ENCODE data around the gene LRWD1.
"Not testable (repeated sequence)": the region's sequence is repeated elsewhere in the genome, so short reads cannot be mapped to it uniquely, and the experiment has no call there.

The LRWD1 gene

DNA sequence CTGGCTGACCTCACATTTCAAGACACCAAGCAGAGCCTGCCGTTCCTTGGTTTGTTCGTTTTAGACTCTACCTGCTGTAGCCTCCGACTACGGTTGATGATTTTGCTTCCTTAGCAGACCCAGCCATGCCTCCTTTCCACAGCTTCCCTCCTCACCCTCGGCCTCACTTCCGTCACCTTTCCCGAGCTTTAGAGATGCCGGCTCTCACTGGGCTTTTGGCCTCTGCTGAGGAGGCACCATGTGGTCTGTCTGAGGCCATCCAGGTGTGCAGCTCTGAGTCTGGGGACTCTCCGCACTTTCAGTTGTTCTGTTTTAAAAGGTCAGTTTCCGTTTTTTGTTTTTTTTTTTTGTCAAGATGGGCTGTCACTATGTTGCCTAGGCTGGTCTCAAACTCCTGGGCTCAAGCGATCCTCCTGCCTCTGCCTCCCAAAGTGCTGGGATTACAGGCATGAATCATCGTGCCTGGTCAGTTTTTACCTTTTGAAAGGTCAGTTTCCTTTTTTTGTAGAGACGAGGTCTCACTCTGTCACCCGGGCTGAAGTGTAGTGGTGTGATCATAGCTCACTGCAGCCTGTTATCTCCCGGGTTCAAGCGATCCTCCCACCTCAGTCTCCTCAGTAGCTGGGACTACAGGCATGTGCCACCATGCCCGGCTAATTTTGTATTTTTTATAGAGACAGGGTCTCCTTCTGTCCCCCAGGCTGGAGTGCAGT lies 19.7 kb upstream of the LRWD1 start:
- no peak for FAIRE-seq

DNA sequence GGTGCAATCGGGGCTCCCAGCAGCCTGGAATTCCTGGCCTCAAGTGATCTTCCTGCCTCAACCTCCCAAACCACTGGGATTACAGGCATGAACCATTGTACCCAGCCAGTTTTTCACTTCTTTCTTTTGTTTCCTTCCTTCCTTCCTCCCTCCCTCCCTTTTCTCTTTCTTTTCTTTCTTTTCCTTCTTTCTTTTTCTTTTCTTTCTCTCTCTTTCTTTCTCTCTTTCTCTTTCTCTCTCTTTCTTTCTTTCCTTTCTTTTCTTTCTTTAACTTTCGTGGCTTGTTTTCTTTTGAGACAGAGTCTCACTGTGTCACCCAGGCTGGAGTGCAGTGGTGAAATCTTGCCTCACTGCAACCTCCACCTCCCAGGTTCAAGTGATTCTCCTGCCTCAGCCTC lies 19.1 kb upstream of the LRWD1 start:
- no peak for FAIRE-seq

DNA sequence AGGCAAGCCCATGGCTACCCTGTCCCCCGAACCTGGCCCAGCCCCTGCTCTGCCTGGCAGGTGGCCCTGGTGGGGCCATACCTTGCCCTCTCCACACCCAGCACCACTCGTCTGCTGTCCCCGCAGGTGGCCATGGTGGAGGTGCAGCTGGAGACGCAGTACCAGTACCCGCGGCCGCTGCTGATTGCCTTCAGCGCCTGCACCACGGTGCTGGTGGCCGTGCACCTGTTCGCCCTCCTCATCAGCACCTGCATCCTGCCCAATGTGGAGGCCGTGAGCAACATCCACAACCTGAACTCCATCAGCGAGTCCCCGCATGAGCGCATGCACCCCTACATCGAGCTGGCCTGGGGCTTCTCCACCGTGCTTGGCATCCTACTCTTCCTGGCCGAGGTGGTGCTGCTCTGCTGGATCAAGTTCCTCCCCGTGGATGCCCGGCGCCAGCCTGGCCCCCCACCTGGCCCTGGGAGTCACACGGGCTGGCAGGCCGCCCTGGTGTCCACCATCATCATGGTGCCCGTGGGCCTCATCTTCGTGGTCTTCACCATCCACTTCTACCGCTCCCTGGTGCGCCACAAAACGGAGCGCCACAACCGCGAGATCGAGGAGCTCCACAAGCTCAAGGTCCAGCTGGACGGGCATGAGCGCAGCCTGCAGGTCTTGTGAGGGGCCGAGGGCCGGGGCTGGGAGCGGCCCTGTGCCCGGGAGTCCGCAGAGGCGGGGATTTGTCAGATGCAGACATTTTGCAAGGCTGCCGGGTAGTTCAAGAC lies 18.2 kb upstream of the LRWD1 start:
- FAIRE-seq: no peak

DNA sequence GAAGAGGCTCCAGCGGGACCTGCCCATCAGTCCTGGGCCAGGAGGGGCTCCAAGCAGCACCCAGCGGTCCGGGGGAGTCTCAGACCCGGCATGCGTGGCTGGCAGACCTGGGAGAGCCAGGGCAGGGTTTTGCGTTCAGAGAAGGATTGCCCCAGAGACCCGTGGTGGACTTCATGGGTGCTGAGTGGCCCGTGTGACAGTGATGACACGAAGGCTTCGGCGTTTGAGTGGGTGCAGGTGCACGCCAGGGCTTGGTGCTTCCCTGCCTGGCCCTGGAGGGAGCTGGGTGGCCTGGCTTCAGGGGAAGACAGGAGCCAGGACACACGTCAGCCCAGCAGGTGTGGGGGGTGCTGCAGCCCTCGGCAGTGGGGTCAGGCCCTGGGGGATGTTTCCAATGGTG lies 17.5 kb upstream of the LRWD1 start:
- FAIRE-seq: no peak

DNA sequence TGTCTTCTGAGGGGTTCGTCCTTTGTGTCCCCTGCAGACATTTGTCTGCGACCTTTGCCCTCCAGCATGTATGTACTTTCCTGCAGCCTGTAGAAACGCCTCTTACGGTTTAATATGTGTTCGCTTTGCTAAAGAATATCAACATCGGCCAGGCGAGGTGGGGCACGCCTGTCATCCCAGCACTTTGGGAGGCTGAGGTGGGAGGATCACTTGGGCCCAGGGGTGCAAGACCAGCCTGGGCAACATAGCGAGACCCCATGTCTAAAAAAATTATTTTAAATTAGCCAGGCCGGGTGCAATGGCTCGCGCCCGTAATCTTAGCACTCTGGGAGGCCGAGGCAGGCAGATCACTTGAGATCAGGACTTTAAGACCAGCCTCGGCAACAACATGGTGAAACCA lies 15.6 kb upstream of the LRWD1 start:
- no peak for FAIRE-seq

GRCh38 chr7:102450242-102450641 lies 14.5 kb upstream of the LRWD1 start:
- no peak for FAIRE-seq

DNA sequence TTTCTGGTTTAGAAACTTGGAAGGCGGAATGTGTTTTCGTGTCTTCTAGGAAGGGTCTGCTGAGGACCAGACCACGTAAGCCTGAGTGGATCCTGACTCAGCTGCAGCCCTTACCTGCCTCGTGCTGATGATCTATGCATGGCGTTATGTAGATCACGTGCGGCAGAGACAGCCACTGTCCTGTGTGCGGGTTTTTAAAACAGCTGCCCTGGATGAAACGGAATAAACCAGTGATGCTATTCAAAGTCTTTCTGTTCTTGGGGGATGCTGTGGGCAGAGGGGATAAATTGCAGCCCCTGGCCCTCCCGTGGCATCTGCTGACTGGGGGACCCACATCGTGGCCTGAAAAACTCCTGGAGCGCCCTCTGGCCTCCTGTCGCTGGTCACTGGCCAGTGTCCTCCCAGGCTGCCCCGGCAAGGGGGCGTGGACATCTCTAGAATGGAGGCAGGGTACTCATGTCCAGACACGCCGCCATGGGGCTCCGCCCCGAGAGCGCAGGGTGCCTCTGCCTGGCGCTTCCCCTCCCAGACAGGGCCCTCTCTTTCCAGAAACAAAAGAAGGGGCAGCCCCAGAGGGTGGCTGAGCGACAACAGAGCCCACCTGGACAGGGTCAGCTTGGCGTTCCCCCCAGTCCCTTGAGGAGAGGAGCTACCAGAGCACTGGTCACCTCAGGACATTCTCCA lies 13.3 kb upstream of the LRWD1 start:
- FAIRE-seq: no peak

- FAIRE-seq: no peak
These were observed 12.3 kb upstream of the LRWD1 start for GRCh38 chr7:102452451-102452850.

DNA sequence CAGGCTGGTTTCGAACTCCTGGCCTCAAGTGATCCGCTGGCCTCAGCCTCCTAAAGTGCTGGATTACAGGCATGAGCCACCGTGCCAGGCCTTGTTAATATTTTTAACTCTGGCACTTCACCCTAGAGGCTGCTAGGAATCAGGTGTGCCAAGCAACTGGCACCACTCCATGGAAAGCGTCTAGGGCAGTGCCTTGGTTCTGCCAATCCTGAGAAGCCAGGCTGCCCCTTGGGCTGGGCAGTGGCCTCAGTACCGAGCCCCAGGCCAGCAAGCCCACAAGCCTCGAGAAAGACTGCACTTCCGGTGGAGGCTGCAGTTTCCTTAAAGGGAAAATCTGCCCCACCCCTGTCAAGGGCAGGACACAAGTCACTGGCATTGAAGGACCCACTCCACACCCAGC lies 11.5 kb upstream of the LRWD1 start:
- FAIRE-seq: no peak

GRCh38 chr7:102454468-102454867 lies 10.3 kb upstream of the LRWD1 start:
- FAIRE-seq: no peak

DNA sequence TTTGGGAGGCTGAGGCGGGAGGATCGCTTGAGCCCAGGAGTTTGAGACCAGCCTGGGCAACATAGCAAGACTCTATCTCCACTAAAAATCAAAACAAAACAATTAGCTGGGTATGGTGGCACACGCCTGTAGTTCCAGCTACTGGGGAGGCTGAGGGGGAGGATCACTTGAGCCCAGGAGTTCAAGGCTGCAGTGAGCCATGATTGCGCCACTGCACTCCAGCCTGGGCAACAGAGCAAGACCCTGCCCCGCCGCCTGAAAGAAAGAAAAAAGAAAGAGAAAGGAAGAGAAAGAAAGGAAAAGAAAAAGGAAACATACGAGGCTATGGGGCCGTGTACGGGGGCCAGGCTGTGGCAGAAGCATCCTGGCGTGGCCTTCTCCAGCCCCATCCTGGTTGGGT lies 9.9 kb upstream of the LRWD1 start:
- FAIRE-seq: not testable (repeated sequence)

DNA sequence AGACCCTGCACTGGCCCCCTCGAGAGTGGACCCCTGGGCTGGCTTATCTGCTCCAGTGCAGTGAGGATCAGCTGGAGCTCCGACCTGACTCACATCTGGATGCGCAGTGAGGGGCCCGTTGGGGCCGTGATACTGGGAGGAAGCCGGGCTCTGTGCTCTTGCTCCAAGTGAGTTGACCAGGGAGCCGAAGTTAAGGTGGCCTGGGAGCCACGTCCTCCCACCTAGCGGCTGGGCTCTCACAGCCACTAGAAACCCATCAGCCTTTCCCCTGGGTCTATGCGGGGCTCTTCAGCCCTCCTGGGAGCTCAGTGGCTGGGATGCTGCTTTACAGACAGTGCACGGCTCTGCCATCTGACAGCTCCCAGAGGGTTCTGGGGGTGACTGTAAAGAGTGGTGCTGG lies 9.2 kb upstream of the LRWD1 start:
- no peak for FAIRE-seq

DNA sequence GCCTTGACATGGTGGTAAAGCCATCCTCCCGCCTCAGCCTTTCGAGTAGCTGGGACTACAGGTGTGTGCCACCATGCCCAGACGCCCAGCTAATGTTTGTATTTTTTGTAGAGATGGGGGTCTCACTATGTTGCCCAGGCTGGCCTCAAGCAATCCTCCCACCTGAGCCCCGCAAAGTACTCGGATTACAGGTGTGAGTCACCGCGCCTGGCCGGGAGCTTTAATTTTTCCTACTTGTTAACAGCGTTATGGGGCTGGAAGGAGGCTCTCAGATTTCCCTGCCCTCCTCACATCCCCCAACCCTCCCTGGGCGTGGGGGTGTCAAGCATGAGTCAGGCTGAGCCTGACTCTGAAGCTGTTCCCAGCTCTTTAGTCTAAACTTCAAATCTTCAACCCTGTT lies 8.5 kb upstream of the LRWD1 start:
- no peak for FAIRE-seq

DNA sequence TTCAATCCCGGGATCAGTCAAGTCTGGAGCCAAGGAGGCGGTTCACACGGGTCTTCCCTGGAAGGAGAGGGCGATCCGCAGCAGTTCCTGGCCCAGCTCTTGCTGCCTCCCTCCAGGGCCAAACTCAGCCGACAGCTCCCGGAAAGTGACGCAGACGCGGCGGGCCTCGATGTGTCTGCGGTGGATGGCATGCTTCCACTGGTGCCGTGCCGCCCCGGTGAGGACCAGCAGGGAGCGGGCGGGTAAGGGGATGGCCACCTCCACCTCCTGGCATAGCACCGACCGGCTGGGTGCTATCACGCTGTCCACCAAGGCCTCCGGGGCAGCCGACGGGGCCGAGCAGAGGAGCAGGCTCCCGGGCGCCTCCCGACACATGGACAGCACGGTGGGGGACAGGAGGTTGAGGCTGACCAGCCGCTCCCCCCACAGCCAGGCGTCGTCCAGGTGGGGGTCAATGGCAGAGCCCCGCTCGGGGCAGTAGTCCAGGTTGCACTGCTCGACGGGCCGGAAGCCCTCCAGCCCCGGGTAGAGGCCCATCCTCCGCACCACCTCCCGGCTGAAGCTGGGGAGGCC lies 7.3 kb upstream of the LRWD1 start:
- FAIRE-seq: no peak

- FAIRE-seq: no peak
These were observed 5.5 kb upstream of the LRWD1 start for GRCh38 chr7:102459221-102459844.

DNA sequence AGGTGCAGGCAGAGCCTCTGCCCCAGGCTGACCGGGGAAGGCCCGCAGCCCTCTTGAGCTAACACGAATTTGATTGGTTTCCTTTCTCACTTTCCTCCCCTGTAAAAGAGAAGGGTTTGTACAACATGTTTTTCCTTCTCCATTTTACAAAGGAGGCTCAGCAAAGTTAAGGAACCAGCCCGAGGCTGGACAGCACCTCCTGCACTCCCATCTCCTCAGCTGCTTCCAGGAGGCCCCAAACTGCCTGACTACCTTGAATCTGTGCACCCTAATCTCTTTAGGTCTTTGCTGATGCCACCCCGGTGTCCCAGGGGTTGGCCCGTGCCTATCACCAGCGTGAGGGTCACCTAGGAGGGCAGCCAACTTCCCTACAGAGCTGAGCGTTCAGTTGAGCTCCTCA lies 4.3 kb upstream of the LRWD1 start:
- FAIRE-seq: no peak

DNA sequence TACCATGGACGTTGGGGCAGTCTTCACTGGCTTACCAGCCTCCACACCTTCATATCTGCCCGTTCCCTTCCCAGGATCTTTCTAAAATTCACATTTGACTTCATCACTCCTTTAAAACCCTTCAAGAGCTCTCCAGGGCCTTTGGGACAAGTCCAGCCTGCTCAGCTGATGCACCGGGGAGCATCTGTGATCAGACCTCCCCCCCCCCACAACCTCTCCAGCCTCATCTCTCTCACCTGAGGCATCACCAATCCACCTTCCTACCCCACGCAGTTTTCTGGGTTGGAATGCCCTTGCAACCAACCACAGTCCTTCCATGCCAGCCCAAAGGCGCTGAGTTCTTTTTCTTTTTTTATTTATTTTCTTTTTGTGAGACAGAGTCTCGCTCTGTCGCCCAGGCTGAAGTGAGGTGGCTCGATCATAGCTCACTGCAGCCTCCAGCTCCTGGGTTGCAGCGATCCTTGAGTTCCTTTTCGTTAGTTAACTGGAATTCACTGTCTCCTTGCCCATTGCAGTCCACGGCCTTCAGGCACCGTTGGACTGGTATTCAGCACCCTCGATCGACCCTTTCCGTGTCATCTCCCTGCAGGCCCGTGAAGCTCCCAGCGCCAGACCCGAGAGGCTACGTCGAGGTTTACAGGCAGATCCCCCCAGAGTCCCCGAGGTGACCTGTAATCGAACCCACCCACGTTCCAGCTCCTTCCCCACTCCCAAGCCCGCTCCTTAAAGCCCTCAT lies 775 bp upstream of the LRWD1 start:
- FAIRE-seq: no peak

DNA sequence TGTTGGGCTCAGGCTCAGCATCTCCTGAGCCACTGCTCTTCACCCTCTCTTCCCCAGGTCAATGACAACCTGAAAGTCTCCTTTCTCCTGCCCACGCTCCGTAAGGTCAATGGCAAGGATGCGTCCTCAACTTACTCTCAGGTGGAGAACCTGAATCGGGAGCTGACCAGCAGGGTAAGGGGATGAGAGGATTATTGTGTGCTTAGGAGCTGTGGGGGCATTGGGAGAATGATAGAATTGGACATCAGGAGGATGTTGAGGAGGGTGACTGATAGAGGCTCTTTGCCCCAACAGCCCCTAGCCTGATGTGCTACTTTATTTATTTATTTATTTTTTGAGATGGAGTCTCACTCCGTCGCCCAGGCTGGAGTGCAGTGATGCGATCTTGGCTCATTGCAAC lies 1.3 kb downstream of the LRWD1 start:
- FAIRE-seq: no peak

DNA sequence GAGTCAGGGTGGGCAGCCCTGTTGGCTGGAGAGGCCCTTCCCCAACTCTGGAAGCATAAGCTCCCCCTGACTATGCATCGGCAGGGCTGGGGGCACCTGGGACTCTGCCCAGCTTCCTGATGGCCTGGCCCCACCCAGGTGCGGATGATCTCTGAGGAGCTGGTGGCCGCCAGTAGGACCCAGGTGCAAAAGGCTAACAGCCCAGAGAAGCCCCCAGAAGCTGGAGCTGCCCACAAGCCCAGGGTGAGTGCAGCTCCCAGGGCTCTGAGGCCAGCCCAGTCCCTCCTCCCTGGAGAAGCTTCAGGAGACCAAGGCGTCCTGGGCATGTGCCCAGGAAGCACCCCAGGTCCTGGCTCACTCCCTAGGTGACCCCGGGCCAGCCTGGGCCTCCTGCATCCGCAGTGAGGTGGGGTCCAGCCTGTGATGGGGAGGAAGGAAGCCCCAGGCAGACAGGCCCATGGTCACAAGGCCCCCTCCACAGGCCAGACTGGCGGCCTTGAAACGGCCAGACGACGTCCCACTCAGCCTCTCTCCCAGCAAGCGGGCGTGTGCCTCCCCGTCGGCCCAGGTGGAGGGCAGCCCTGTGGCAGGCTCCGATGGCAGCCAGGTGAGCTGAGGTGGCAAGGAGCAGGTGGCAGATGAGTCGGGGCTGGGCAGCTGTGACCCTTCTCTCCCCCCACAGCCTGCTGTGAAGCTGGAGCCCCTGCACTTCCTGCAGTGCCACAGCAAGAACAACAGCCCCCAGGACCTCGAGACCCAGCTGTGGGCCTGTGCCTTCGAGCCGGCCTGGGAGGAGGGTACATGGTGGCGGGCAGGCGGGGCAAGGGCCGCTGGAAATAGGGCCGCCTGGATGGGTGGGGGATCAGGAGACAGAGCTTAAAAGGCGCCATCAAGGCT lies 3.0 kb downstream of the LRWD1 start:
- FAIRE-seq: no peak

DNA sequence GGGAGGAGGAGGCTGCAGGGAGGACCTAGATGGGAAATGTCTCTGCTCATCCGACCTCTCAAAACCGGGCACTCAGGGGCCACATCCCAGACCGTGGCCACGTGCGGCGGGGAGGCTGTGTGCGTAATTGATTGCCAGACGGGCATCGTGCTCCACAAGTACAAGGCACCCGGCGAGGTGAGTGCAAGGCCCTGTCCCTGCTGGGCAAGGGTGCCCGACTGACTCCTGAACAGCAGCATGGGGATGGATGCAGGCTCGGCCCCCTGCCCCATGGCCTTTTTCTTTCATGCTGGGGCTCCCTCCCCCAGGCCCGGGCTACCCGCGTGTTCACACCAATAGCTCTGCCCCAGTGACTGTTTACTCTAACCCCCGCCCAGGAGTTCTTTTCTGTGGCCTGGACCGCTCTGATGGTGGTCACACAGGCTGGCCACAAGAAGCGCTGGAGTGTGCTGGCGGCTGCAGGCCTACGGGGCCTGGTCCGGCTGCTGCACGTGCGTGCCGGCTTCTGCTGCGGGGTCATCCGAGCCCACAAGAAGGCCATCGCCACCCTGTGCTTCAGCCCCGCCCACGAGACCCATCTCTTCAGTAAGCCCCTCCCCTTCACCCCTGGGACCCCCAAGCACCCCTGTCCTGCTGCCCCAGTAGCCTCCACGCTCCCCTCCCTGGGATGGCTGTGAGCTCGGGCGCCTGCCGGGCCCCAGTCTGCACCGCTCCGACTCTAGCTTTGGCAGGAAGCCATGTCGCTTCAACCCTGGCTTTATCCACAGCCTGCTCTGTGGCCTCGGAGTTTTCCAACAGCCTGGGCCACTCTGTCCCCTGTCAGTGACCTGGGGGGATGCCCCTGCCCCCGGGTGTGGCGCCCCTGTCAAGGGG lies 3.9 kb downstream of the LRWD1 start:
- no peak for FAIRE-seq
